Activated T-cell treated with anti-CD3 and anti-CD28 coated beads for 1 hour (primary cell): ENCODE measurements around the gene LRRK1.
"Not testable (repeated sequence)": the region's sequence is repeated elsewhere in the genome, so short reads cannot be mapped to it uniquely, and the experiment has no call there.

Experiments used
- DNase-seq: peaks from one replicate; pipeline ENCODE4 v3.0.0-alpha.2; 2020; ENCODE audit warnings: low read depth

Gene LRRK1

GRCh38 chr15:101092867-101093202 is 173.7 kb downstream of the LRRK1 start:
- no peak for DNase-seq

- no peak for DNase-seq
Observed at GRCh38 chr15:101093958-101094357, 174.8 kb downstream of the LRRK1 start.

GRCh38 chr15:101095796-101096406 is 176.7 kb downstream of the LRRK1 start:
- DNase-seq, result not testable (repeated sequence)

- no peak for DNase-seq
Observed at GRCh38 chr15:101097111-101097510, 178.0 kb downstream of the LRRK1 start.

GRCh38 chr15:101099183-101099582 is 180.0 kb downstream of the LRRK1 start:
- no peak for DNase-seq

GRCh38 chr15:101100118-101100517 is 181.0 kb downstream of the LRRK1 start:
- no peak for DNase-seq

GRCh38 chr15:101100593-101101442 is 181.7 kb downstream of the LRRK1 start:
- DNase-seq, result no peak

GRCh38 chr15:101101676-101102075 is 182.5 kb downstream of the LRRK1 start:
- DNase-seq, result no peak

- DNase-seq, result no peak
Observed at GRCh38 chr15:101102746-101103145, 183.6 kb downstream of the LRRK1 start.

- no peak for DNase-seq
Observed at GRCh38 chr15:101103598-101103997, 184.4 kb downstream of the LRRK1 start.

GRCh38 chr15:101104141-101104540 is 185.0 kb downstream of the LRRK1 start:
- DNase-seq, result no peak

- DNase-seq, result no peak
Observed at GRCh38 chr15:101105059-101105891, 186.1 kb downstream of the LRRK1 start.

GRCh38 chr15:101107101-101107500 is 187.9 kb downstream of the LRRK1 start:
- no peak for DNase-seq

- no peak for DNase-seq
Observed at GRCh38 chr15:101107625-101108460, 188.7 kb downstream of the LRRK1 start.

GRCh38 chr15:101108461-101108775 is 189.3 kb downstream of the LRRK1 start:
- DNase-seq, result no peak

GRCh38 chr15:101108791-101109190 is 189.6 kb downstream of the LRRK1 start:
- no peak for DNase-seq

GRCh38 chr15:101110681-101111569 is 191.8 kb downstream of the LRRK1 start:
- DNase-seq, result no peak

- no peak for DNase-seq
Observed at GRCh38 chr15:101111570-101112262, 192.6 kb downstream of the LRRK1 start.

GRCh38 chr15:101112336-101113113 is 193.4 kb downstream of the LRRK1 start:
- DNase-seq, result no peak
